Subcutaneous adipose tissue (tissue), 4 donors: ENCODE results near the gene TMEM72. TPM values are rescaled to one million over a fixed set of nuclear protein-coding genes. Genes with fewer than 3 reads are reported as not detected.

Experiments
- total RNA-seq, 4 donors: library from RNA; depleted of rRNA; stranded (reverse); fragments of >200 nt; gene quantifications; one replicate each; pipeline ENCODE4 v1.1.0, GENCODE V29; 2016
- TF ChIP-seq, protein P1 (sequence below): fragments of 450-650 bp; IDR thresholded peaks from one replicate; pipeline ENCODE4 v1.5.1; 2016; ENCODE audit warnings: low read depth, mild to moderate bottlenecking, control low read depth, antibody characterized with exemption, moderate library complexity

The TMEM72 gene
- total RNA-seq, 4 donors from 2014 or later: not detected

DNA sequence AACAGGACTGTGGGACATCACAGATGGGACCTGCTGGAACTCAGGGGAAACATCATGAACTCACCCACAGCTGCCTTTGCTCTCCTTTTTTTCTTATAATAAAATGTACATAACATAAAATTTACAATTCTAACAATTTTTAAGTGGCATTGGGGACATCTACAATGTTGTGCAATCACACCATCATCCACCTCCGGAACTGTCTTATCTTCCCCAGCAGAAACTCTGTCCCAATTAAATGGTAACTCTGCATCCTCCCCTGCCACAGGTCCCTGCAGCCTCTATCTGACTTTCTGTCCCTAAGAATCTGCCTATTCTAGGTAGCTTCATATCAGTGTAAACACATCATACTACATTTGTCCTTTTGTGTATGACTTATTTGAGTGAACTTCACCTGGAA, 19.4 kb upstream of the TMEM72 start:
- TF ChIP-seq, protein P1, sequence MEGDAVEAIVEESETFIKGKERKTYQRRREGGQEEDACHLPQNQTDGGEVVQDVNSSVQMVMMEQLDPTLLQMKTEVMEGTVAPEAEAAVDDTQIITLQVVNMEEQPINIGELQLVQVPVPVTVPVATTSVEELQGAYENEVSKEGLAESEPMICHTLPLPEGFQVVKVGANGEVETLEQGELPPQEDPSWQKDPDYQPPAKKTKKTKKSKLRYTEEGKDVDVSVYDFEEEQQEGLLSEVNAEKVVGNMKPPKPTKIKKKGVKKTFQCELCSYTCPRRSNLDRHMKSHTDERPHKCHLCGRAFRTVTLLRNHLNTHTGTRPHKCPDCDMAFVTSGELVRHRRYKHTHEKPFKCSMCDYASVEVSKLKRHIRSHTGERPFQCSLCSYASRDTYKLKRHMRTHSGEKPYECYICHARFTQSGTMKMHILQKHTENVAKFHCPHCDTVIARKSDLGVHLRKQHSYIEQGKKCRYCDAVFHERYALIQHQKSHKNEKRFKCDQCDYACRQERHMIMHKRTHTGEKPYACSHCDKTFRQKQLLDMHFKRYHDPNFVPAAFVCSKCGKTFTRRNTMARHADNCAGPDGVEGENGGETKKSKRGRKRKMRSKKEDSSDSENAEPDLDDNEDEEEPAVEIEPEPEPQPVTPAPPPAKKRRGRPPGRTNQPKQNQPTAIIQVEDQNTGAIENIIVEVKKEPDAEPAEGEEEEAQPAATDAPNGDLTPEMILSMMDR: no peak

DNA sequence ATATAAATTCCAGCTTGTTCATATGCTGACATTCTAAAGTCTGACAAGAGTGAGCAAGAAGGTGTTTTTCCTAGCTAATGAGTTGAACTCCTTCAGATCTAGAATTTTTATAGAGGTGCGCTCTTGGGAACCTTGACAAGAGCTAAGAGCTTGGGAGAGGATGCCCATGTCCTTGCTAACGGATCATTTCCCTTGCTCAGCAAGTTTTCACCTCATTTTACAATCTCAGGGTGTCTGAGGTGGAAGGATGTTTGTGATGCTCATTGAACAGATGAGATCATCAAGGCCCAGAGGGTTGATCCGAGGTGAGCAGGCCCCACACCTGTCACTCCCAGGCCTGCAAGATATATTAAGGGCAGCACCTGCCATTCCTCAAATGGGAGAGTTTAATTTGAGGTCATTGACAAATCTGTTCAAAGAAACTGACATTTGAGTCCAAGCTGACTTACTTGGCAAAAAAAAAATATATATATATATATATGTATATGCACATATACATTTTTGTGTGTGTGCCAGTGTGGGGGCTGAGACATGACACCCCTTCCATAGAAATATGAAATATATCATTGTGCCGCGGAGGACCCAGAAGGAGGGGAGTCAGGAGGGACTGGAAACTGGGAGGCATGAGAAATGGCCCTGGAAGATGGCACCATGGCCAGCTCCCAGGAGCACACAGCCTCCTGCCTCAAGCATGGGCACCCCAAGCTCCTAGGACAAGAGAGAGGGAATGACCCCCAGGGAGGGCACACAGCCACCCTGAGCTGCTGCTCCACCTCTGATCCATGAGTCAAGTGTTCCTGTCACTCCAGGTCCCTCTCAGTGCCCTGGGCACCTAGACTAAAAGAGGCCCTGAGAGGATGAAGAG, 17.3 kb upstream of the TMEM72 start:
- TF ChIP-seq, protein P1: no peak

GRCh38 chr10:44894691-44895090, 16.4 kb upstream of the TMEM72 start:
- TF ChIP-seq, protein P1: no peak

DNA sequence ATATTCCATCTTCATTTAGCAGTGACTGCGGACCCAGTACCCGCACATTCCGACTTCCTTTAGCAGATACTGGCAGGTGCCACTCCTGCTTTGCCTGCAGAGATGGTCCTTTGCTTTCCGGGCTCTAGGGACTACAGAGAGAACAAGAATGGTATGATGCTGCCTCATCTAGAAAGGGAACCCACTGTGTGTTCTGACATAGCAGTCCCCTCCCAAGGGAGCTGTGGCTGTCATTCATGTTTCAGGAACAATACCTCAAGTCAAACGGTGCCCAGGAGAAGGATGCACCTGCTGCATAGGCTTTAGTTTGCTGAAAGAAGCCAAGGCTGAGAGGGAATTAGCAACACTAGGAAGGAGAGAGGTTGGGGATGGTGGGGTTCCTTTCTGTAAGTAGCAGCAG, 15.9 kb upstream of the TMEM72 start:
- TF ChIP-seq, protein P1: no peak

- TF ChIP-seq, protein P1: no peak
These were observed 14.1 kb upstream of the TMEM72 start for GRCh38 chr10:44897049-44897448.

GRCh38 chr10:44898665-44899064, 12.5 kb upstream of the TMEM72 start:
- TF ChIP-seq, protein P1: no peak

GRCh38 chr10:44899450-44900080, 11.6 kb upstream of the TMEM72 start:
- TF ChIP-seq, protein P1: no peak
